ENCODE data around the gene HIRA. TPM values are rescaled to one million over a fixed set of nuclear protein-coding genes. Genes with fewer than 3 reads are reported as not detected.

HIRA gene
- polyA plus RNA-seq, 1 experiment = 17.1 TPM

DNA sequence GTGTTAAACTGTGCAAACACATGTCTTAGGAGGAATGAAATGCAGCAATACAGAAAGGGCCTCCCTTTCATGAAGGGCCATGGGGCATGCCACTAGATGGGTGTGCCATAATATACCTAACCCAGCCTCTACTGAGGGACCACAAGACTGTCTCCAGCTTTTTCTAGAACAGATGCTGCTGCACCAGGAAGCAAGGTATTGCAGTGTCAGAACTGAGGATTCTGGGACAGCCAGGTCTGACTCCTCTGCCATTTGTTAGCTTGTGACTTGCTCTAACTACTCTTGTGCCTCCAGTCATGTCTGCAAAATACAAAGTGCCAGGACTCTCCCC is 53.2 kb downstream of the HIRA start:
- POLR2A ChIA-PET = no interaction called here

GRCh38 chr22:19377565-19378343 is 53.8 kb downstream of the HIRA start:
- ChIA-PET CTCF (no interaction called here), POLR2A (no interaction called here)
- DNase-seq (ENCODE audit: low read depth, low spot score) = no peak
- TF ChIP-seq, protein P1, sequence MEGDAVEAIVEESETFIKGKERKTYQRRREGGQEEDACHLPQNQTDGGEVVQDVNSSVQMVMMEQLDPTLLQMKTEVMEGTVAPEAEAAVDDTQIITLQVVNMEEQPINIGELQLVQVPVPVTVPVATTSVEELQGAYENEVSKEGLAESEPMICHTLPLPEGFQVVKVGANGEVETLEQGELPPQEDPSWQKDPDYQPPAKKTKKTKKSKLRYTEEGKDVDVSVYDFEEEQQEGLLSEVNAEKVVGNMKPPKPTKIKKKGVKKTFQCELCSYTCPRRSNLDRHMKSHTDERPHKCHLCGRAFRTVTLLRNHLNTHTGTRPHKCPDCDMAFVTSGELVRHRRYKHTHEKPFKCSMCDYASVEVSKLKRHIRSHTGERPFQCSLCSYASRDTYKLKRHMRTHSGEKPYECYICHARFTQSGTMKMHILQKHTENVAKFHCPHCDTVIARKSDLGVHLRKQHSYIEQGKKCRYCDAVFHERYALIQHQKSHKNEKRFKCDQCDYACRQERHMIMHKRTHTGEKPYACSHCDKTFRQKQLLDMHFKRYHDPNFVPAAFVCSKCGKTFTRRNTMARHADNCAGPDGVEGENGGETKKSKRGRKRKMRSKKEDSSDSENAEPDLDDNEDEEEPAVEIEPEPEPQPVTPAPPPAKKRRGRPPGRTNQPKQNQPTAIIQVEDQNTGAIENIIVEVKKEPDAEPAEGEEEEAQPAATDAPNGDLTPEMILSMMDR (IDR thresholded peaks at IDR 0.05; ENCODE audit: low read depth, low read length) = no peak
- no peaks in the 10 kb centered on the region for H3K27me3 ChIP-seq (ENCODE audit: control insufficient read depth, insufficient read depth, low read length)
- H3K4me3 ChIP-seq (ENCODE audit: low read depth, low read length) = no peak overlapping the region
- no peaks in the 10 kb centered on the region for H3K9me3 ChIP-seq (ENCODE audit: control insufficient read depth, insufficient read depth, low read length)
- H3K27ac ChIP-seq (ENCODE audit: low read depth, low read length) = no peak overlapping the region

More for the DNA sequence above, 53.2 kb downstream of the HIRA start:
- TF ChIP-seq, protein P1 (IDR thresholded peaks at IDR 0.05; ENCODE audit: low read depth, low read length) = no peak
- H3K9me3 ChIP-seq (ENCODE audit: control insufficient read depth, insufficient read depth, low read length) = no peaks in the 10 kb centered on the region
- no peak overlapping the region for H3K27ac ChIP-seq (ENCODE audit: low read depth, low read length)
- no peaks in the 10 kb centered on the region for H3K27me3 ChIP-seq (ENCODE audit: control insufficient read depth, insufficient read depth, low read length)
- DNase-seq (ENCODE audit: low read depth, low spot score) = no peak
- H3K4me3 ChIP-seq (ENCODE audit: low read depth, low read length) = no peak overlapping the region
- CTCF ChIA-PET = no interaction called here

GRCh38 chr22:19376971-19377370 is 54.6 kb downstream of the HIRA start:
- no peak overlapping the region for H3K4me3 ChIP-seq (ENCODE audit: low read depth, low read length)
- TF ChIP-seq, protein P1 (IDR thresholded peaks at IDR 0.05; ENCODE audit: low read depth, low read length) = no peak
- H3K27ac ChIP-seq (ENCODE audit: low read depth, low read length) = no peak overlapping the region
- DNase-seq (ENCODE audit: low read depth, low spot score) = no peak
- CTCF ChIA-PET = no interaction called here
- no peaks in the 10 kb centered on the region for H3K27me3 ChIP-seq (ENCODE audit: control insufficient read depth, insufficient read depth, low read length)
- H3K9me3 ChIP-seq (ENCODE audit: control insufficient read depth, insufficient read depth, low read length) = no peaks in the 10 kb centered on the region
- POLR2A ChIA-PET = no interaction called here

DNA sequence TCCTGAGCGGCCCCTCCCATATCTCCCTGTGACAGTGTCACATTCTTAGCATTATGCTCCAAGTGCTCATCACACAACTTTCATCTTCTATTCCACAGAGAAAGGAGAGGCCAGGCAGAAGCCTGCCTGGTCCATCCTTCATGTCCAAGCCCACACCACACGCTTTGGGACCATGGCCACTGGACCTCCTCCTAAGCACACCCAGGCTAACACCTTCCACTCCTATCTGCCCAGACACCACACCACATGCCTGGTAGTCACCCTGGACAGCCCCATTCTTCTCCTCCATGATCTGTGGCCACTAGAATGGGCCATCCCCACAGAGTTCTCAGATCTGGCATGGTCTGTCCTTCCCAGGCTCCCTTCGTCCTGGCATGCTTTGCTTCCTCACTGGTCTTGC is 55.3 kb downstream of the HIRA start:
- TF ChIP-seq, protein P1 (IDR thresholded peaks at IDR 0.05; ENCODE audit: low read depth, low read length) = no peak
- Histone ChIP-seq H3K27me3 (ENCODE audit: control insufficient read depth, insufficient read depth, low read length) (no peaks in the 10 kb centered on the region), H3K9me3 (ENCODE audit: control insufficient read depth, insufficient read depth, low read length) (no peaks in the 10 kb centered on the region), H3K27ac (ENCODE audit: low read depth, low read length) (no peak overlapping the region), H3K4me3 (ENCODE audit: low read depth, low read length) (no peak overlapping the region)
- ChIA-PET CTCF (no interaction called here), POLR2A (no interaction called here)
- no peak for DNase-seq (ENCODE audit: low read depth, low spot score)

DNA sequence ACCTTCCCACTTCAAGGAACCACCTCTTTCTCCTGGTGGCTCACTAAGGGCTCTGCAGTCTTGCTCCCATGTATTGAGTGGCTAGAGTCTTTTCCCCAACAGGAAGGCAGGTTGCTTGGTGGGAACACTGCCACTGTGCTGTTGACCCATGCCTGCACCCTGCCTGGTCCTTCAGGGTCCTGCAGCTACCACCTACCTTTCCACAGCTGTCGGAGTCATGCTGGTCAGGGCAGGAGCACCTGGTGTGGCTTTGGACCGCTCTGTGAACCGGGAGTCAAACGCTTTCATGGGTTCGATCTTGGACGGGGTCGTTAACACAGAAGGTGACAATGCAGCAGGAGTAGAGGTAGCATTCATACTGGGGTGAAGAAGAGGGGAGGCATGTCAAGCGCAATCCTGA is 56.1 kb downstream of the HIRA start:
- POLR2A ChIA-PET = no interaction called here
- TF ChIP-seq, protein P1 (IDR thresholded peaks at IDR 0.05; ENCODE audit: low read depth, low read length) = no peak
- H3K27me3 ChIP-seq (ENCODE audit: control insufficient read depth, insufficient read depth, low read length) = no peaks in the 10 kb centered on the region
- no peak overlapping the region for H3K4me3 ChIP-seq (ENCODE audit: low read depth, low read length)
- CTCF ChIA-PET = no interaction called here
- DNase-seq (ENCODE audit: low read depth, low spot score) = no peak
- no peaks in the 10 kb centered on the region for H3K9me3 ChIP-seq (ENCODE audit: control insufficient read depth, insufficient read depth, low read length)
- H3K27ac ChIP-seq (ENCODE audit: low read depth, low read length) = no peak overlapping the region
